Measurements from ENCODE around the gene MYH7.
A peak's percentile ranks its signal among the peaks of the same experiment; 100 is the strongest.

Gene MYH7

GRCh38 chr14:23435543-23436326 lies at the start of gene MYH7:
MYH7 (minus strand) TSS chr14:23435660; CDS start chr14:23433732, 1,928 bp downstream.
- no peak for TF ChIP-seq CTCF (IDR thresholded peaks at IDR 0.05; ENCODE audit: low read depth, low read length)
- no peak for DNase-seq (ENCODE audit: low read depth in 2 of 2)
- H3K4me3 ChIP-seq (replicated peaks in 1 of 2; ENCODE audit: low read depth in 2 of 2, low read length in 2 of 2), result no peak within 1 kb of the TSS

DNA sequence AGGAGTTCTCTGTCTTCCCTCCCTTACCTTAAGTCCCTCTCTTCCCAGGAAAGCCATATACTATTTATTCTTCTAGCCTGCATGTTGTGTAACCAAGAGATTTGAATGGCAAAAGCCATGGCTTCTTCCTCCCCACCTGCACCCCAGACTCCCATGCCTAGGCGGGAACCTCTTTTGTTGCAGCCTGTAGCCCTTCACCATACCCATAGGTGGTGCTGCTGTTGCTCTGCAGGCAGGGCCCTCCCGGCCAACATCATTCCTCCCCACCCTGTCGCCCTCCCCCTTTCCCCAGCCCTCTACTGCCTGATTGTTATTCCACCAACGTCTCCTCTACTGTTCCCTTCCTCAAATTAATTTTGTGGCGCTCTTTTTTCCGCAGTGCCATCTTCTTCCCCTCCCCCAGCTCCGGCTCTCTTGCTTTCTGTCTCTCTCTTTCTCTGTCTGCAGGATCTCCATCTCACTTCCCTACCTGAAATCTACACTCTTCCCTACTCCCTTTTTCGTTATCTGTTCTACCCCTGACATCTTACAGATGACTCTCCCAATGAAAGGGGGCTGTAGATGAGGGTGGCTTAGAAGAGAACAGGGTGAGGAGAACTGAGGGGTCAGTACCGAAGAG lies 47.9 kb upstream of the MYH7 start:
- TF ChIP-seq CTCF (IDR thresholded peaks at IDR 0.05; ENCODE audit: low read depth, low read length), result peak; percentile 52
- no peak overlapping the region for H3K4me3 ChIP-seq (replicated peaks in 1 of 2; ENCODE audit: low read depth in 2 of 2, low read length in 2 of 2)
- peak; percentile 15 to 23 for DNase-seq (ENCODE audit: low read depth in 2 of 2)

GRCh38 chr14:23482823-23483148 lies 47.3 kb upstream of the MYH7 start:
- H3K4me3 ChIP-seq (replicated peaks in 1 of 2; ENCODE audit: low read depth in 2 of 2, low read length in 2 of 2), result no peak overlapping the region
- no peak for TF ChIP-seq CTCF (IDR thresholded peaks at IDR 0.05; ENCODE audit: low read depth, low read length)
- DNase-seq (ENCODE audit: low read depth in 2 of 2), result no peak

GRCh38 chr14:23481979-23482822 lies 46.7 kb upstream of the MYH7 start:
- no peak for TF ChIP-seq CTCF (IDR thresholded peaks at IDR 0.05; ENCODE audit: low read depth, low read length)
- DNase-seq (ENCODE audit: low read depth in 2 of 2), result no peak

GRCh38 chr14:23481362-23481970 lies 46.0 kb upstream of the MYH7 start:
- DNase-seq (ENCODE audit: low read depth in 2 of 2), result peak; percentile 18 to 29
- TF ChIP-seq CTCF (IDR thresholded peaks at IDR 0.05; ENCODE audit: low read depth, low read length), result no peak
- no peak overlapping the region for H3K4me3 ChIP-seq (replicated peaks in 1 of 2; ENCODE audit: low read depth in 2 of 2, low read length in 2 of 2)

More at GRCh38 chr14:23481979-23482822, 46.7 kb upstream of the MYH7 start:
- H3K4me3 ChIP-seq (replicated peaks in 1 of 2; ENCODE audit: low read depth in 2 of 2, low read length in 2 of 2), result no peak overlapping the region

DNA sequence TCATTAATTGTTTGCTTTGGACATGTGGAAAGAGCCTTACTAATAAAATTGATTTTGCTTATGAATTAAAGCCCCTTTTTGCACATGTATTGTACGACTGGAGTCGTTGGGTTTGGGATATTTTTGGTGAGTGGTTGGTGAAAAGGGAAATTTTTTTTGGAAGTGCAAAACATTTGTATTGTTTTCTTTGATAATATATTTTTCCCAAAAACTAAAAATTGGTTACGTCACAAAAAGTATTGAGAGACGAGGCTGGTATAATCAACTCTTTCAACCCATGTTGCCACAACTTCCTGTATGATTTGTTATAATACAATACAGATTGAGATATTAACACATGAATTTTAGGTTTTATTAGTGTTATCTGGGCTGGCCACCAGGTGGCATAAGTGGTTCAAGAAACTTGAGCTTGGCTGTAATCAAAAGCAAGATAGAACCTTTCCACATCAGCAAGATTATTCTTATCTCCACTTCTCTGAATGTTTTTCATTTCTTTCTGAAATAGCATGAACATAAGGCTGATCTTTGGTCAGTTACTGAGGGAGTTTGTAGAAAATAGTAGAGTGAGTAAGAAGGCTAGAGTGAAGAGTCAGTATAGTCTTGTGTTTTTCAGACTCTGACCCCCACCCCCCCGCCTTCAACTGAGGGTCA lies 42.8 kb upstream of the MYH7 start:
- no peak overlapping the region for H3K4me3 ChIP-seq (replicated peaks in 1 of 2; ENCODE audit: low read depth in 2 of 2, low read length in 2 of 2)
- peak; percentile 58 for TF ChIP-seq CTCF (IDR thresholded peaks at IDR 0.05; ENCODE audit: low read depth, low read length)
- peak; percentile 73 to 78 for DNase-seq (ENCODE audit: low read depth in 2 of 2)

Measured in cardiac fibroblast (primary cell).